Right cardiac atrium (tissue), 5 donors: ENCODE results near the gene ITM2C. TPM values are rescaled to one million over a fixed set of nuclear protein-coding genes. Genes with fewer than 3 reads are reported as not detected.
A peak's percentile ranks its signal among the peaks of the same experiment; 100 is the strongest.

Experiments used
- ATAC-seq, 2 donors: fragments of 200-7000 bp; cut with Tn5 transposase; one replicate each; pipeline versions ENCODE4 v1.8.0 to v1.9.1; 2020; ENCODE audit warnings: moderate library complexity in 2 of 2, mild to moderate bottlenecking in 1 of 2
- DNase-seq, 3 donors: peaks; one replicate each; pipeline ENCODE4 v3.0.0-alpha.2; 2020
- H3K27ac ChIP-seq: one replicate; pipeline ENCODE4 v1.5.1; 2013; ENCODE audit warnings: mild to moderate bottlenecking, low read length, control low read depth, moderate library complexity
- H3K27me3 ChIP-seq: one replicate; pipeline ENCODE4 v1.6.1; 2013; ENCODE audit not compliant: control insufficient read depth, insufficient read depth
- H3K4me1 ChIP-seq: one replicate; pipeline ENCODE4 v1.6.1; 2013; ENCODE audit warnings: low read length; ENCODE audit not compliant: control insufficient read depth, insufficient read depth
- H3K4me3 ChIP-seq: one replicate; pipeline ENCODE4 v1.5.1; 2013; ENCODE audit warnings: low read length, control low read depth
- H3K9me3 ChIP-seq: one replicate; pipeline ENCODE4 v1.6.1; 2013; ENCODE audit warnings: low read length; ENCODE audit not compliant: control insufficient read depth
- WGBS: extraction: QIAGEN DNeasy Blood & Tissue Kit; methylation state at CpG from one replicate; pipeline ENCODE4 v1.1.7; 2013; 5-methylcytosine and 5-hydroxymethylcytosine counted together
- intact Hi-C, 4 donors: fragments of 100-400 bp; cut with DNase I; formaldehyde crosslinking; loops; one replicate each; pipeline versions ENCODE4 v1.11.0 to v1.14.0; 2022 to 2023
- polyA plus RNA-seq: library from polyadenylated mRNA; stranded (reverse); fragments of 200-250 nt; gene quantifications from one replicate; pipeline ENCODE4 v1.2.3, GENCODE V29; 2013
- total RNA-seq, 4 donors: library from RNA; stranded (reverse); fragmentation: NEBNext Ultra II Directional; extraction: Animal tissue kit (Norgen Biotek cat#: 25700); gene quantifications; one replicate each; pipeline ENCODE4 v1.2.1, GENCODE V29; 2021
- donor health status: healthy with polysubstance abuse.
- donor health status: DM: no; HTN: yes; CAD: no.
- donor health status: DM: no; HTN: no; CAD: no.
- donor health status: DM: no; HTN: yes; CAD: no; lungs with severe emphysema.
- donor health status: DM: yes; HTN: yes; CAD: no.

The ITM2C gene
- total and polyA plus RNA-seq, 5 donors: 40.5 to 73.1 (median 59.4) TPM

- H3K4me3 ChIP-seq: no peak overlapping the region
- no peak overlapping the region for H3K27ac ChIP-seq
- intact Hi-C loops: no loop called here
- 61% methylated on average over 7 of the region's 7 CpGs for WGBS
- DNase-seq (no peak), ATAC-seq (no peak)
- H3K4me1 ChIP-seq: no peaks in the 10 kb centered on the region
- H3K9me3 ChIP-seq: no peaks in the 10 kb centered on the region
- no peaks in the 10 kb centered on the region for H3K27me3 ChIP-seq
These were observed 14.4 kb upstream of the ITM2C start for GRCh38 chr2:230850358-230850658.

GRCh38 chr2:230852113-230852512, 12.6 kb upstream of the ITM2C start:
- no peaks in the 10 kb centered on the region for H3K4me1 ChIP-seq
- no peak for DNase-seq
- WGBS: 75% methylated on average over 4 of the region's 4 CpGs
- H3K27ac ChIP-seq: no peak overlapping the region
- no peak overlapping the region for H3K4me3 ChIP-seq
- intact Hi-C loops: no loop called here
- ATAC-seq: no peak
- H3K27me3 ChIP-seq: no peaks in the 10 kb centered on the region
- H3K9me3 ChIP-seq: no peaks in the 10 kb centered on the region

DNA sequence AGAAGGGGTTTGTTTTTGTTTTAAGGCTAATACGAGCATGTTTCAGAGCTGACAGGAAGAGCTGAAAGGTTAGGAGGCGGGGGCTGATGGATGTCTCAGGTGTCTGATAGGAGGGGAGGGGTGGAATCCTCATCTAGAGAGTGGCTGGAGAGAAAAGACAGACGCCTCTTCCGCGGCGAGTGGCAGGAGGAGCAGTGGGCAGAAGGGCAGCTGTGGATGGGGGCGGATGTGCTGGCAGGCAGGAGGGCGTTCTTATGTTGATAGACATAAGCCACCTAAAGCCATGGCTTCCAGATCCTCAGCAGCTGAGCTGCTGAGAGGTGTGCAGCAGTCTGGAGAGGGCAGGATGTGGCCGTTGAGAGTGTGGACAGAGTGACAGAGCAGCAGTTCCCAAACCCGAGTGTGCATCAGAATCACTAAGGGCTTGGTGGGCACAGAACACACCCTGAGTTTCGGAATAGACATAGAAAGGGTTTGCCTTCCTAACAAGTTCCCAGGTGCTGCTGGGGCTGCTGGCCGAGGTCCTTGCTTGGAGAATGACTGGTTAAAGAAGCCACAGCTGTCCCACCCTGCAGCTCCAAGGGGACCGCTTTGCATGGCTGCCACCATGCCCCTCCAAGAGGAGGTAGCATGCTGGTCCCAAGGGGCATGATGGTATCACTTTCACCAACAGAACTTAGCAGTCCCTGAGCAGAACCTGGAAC, 3.0 kb upstream of the ITM2C start:
- DNase-seq (no peak), ATAC-seq (no peak)
- Histone ChIP-seq H3K9me3 (no peaks in the 10 kb centered on the region), H3K27me3 (no peaks in the 10 kb centered on the region), H3K4me3 (no peak overlapping the region), H3K4me1 (no peaks in the 10 kb centered on the region), H3K27ac (no peak overlapping the region)
- intact Hi-C loops: no loop called here
- WGBS: 30% methylated on average over 13 of the region's 13 CpGs

DNA sequence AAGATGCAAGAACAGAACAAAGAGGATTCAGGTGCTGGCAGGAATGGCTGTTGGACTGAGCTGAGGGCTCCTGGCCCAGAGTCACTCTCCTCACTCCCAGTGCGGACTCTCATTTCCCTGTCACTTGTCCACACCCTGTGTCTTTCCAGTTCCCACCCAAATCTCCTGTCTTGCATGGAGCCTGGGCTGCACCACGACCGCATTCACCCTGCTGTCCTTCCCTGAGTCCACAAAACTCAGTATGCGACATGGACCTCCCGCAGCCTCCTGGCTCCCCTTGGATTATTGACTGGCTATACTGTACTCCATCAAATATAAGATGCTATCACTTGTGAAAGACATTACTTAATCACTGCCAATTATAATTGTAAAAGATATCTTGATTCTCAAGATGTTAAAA, 2.5 kb upstream of the ITM2C start:
- no peak overlapping the region for H3K27ac ChIP-seq
- ATAC-seq: no peak
- H3K4me1 ChIP-seq: no peaks in the 10 kb centered on the region
- 82% methylated on average over 5 of the region's 5 CpGs for WGBS
- intact Hi-C loops: no loop called here
- DNase-seq: no peak
- H3K4me3 ChIP-seq: no peak overlapping the region
- no peaks in the 10 kb centered on the region for H3K27me3 ChIP-seq
- no peaks in the 10 kb centered on the region for H3K9me3 ChIP-seq

DNA sequence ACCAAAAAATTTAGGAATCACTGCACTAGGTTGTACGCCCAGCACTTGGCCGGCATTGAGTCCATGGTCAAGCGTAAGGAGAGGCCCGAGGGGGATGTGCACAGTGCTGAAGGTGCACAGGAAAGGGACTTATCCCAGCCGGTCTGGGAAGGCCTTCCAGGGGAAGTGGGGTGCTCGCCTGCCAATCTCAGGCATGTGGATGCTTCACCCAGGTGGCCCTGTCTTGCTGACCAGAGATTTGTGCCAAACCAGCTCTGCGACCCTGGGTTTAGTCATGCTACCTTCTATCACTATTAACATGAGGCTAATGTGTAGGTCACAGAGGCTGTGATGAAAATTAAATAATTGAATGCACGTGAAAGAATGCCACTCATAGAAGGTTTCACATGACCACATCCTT, 1.7 kb upstream of the ITM2C start:
- WGBS: 78% methylated on average over 8 of the region's 8 CpGs
- H3K27me3 ChIP-seq: no peaks in the 10 kb centered on the region

DNA sequence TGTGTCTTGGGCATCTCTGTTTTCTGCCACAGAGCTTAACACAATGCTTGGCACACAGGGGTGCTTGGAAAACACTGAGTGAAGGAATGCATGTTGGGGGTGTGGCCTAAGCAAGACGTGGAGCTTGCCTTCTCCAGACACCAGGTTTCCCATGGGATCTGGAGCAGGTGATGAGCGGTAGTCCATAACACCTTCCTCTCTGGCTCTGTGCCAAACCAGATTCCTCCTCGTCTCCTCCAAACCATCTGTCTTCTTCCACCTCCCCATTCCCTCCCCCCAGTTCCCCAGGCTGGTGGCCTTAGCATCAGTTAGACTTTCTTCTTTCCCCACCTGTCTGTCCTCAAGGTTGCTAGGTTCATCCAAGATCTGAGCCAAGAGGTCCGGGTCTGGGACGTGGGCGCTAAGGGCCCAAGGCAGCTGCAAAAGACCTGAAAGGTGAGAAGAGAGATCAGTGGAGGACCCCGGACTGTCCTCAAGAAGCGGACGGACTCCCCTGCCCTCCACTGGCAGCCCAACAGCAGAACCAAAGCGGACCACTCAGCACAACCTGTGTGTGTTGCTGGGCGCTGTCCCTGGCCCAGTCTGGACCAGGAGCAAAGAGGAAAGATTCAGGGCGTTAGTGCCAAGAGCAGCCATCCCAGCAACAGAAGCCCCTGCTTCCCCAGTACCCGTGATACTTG, 1.2 kb upstream of the ITM2C start:
- H3K4me1 ChIP-seq: no peaks in the 10 kb centered on the region
- 77% methylated on average over 13 of the region's 13 CpGs for WGBS
- DNase-seq (no peak), ATAC-seq (no peak)
- H3K4me3 ChIP-seq: no peak overlapping the region
- H3K27me3 ChIP-seq: no peaks in the 10 kb centered on the region
- H3K27ac ChIP-seq: no peak overlapping the region
- intact Hi-C loops: no loop called here
- H3K9me3 ChIP-seq: no peaks in the 10 kb centered on the region

More for the DNA sequence above, 1.7 kb upstream of the ITM2C start:
- intact Hi-C loops: no loop called here
- Histone ChIP-seq H3K4me1 (no peaks in the 10 kb centered on the region), H3K27ac (no peak overlapping the region), H3K9me3 (no peaks in the 10 kb centered on the region), H3K4me3 (no peak overlapping the region)
- DNase-seq: no peak
- no peak for ATAC-seq

GRCh38 chr2:230864122-230864604, 579 bp upstream of the ITM2C start:
- H3K4me3 ChIP-seq: peak overlapping the region; percentile 45
- intact Hi-C loops: no loop called here
- DNase-seq: no peak
- no peaks in the 10 kb centered on the region for H3K9me3 ChIP-seq
- WGBS: 48% methylated on average over 18 of the region's 18 CpGs
- no peaks in the 10 kb centered on the region for H3K27me3 ChIP-seq
- H3K27ac ChIP-seq: no peak overlapping the region
- no peak for ATAC-seq
- no peaks in the 10 kb centered on the region for H3K4me1 ChIP-seq

DNA sequence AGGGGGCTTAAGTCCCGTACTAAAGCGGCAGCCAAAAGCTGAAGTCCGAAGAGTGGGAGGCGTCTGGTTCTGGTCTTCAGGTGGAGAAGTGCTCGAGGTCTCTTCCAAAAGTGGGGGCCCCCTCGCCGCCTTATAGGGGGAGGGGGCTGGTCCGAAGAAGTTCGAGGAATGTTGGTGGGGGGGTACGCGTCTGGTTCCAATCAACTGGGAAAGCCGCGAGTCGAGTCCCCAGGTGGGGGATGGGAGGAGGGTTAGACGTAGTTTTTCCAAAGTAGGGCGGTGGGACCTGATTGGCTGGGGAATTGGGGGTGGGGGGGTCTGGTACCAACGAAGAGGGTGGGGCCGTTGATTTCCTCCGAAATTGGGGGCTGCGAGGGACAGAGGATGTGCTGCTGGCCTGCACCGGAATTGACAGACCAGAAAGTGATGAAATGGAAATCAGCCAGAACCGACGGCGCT, 594 bp downstream of the ITM2C start:
- intact Hi-C loops: no loop called here
- ATAC-seq (no peak), DNase-seq (no peak)
- 2% methylated on average over 24 of the region's 24 CpGs for WGBS
- Histone ChIP-seq H3K27ac (no peak overlapping the region), H3K27me3 (no peaks in the 10 kb centered on the region), H3K9me3 (no peaks in the 10 kb centered on the region), H3K4me3 (peak overlapping the region; percentile 45), H3K4me1 (no peaks in the 10 kb centered on the region)

DNA sequence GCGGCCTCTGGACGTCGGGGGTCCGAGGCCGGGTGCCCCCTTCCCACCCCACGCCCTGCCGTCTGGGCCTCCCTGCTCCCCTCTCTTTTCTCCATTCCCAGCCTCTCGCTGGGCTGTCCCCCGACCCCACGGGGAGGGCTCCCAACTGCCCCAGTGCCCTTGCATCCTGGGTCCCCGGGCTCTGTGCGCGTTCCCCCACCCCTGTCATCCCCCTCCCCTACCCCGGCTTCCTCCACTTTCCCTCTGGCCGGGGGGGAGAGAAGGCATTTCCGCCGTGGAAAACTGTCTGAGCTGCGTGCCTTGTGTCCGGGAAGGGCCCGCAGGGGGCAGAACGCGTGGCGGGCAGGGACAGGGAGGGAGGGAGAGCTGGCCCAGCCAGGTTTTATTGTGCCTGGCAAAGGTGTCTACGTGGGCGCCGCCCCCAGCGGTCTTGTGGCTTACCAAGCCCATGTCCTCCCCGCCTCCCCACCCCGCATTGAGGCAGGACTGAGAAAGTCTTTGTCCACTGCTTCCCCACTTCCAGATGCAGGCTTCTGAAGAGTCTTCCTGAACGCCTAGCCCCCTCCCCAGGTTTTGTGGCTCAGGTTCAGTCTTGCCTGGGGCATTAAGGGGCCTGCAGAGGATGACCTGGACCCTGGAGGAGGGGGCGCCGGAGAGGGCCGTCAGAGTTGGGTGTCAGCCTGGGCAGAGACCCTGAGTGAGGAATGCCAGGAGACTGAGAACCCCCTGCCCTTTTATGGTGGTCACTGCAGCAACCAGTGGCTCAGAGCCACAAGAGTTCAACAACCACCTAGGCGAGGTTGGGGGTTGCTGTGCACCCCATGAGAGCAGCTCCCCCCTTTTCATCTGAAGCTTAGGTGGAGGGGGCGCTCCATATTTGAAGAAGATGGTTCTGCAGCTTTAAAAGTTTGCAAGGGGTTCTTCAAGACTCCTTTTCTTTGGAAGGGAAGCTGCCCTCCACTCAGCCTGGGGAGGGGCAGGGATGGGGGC, 1.3 kb downstream of the ITM2C start:
- Histone ChIP-seq H3K27ac (no peak overlapping the region), H3K9me3 (no peaks in the 10 kb centered on the region), H3K4me1 (no peaks in the 10 kb centered on the region), H3K27me3 (no peaks in the 10 kb centered on the region), H3K4me3 (peak overlapping the region; percentile 45)
- intact Hi-C loops: loop anchor here in 1 of 4 donors (2.0 kb wide), 1 partner anchor 17 kb away; no protein-coding TSS in a partner anchor
- 12% methylated on average over 35 of the region's 35 CpGs for WGBS
- ATAC-seq: peak; percentile 13 to 34
- peak in 2 of 3 donors; percentile 69 to 70 for DNase-seq

- intact Hi-C loops: loop anchor here in 1 of 4 donors (2.0 kb wide), 1 partner anchor 16 kb away; no protein-coding TSS in a partner anchor
- Histone ChIP-seq H3K4me3 (no peak overlapping the region), H3K4me1 (no peaks in the 10 kb centered on the region)
These were observed 2.2 kb downstream of the ITM2C start for GRCh38 chr2:230866756-230867523.

More at GRCh38 chr2:230866756-230867523, 2.2 kb downstream of the ITM2C start:
- WGBS: 28% methylated on average over 13 of the region's 13 CpGs
- Histone ChIP-seq H3K9me3 (no peaks in the 10 kb centered on the region), H3K27ac (no peak overlapping the region), H3K27me3 (no peaks in the 10 kb centered on the region)
- DNase-seq: peak in 2 of 3 donors; percentile 39 to 68
- no peak for ATAC-seq
